ENCODE data around the gene ARHGAP45. TPM values are rescaled to one million over a fixed set of nuclear protein-coding genes. Genes with fewer than 3 reads are reported as not detected.

Gene ARHGAP45
- total and polyA plus RNA-seq, 9 of the 15 experiments (the other 6 are each of a cell fraction or from before 2014, with no cell fraction given), result 0.08 to 22.1 (median 4.2) TPM

DNA sequence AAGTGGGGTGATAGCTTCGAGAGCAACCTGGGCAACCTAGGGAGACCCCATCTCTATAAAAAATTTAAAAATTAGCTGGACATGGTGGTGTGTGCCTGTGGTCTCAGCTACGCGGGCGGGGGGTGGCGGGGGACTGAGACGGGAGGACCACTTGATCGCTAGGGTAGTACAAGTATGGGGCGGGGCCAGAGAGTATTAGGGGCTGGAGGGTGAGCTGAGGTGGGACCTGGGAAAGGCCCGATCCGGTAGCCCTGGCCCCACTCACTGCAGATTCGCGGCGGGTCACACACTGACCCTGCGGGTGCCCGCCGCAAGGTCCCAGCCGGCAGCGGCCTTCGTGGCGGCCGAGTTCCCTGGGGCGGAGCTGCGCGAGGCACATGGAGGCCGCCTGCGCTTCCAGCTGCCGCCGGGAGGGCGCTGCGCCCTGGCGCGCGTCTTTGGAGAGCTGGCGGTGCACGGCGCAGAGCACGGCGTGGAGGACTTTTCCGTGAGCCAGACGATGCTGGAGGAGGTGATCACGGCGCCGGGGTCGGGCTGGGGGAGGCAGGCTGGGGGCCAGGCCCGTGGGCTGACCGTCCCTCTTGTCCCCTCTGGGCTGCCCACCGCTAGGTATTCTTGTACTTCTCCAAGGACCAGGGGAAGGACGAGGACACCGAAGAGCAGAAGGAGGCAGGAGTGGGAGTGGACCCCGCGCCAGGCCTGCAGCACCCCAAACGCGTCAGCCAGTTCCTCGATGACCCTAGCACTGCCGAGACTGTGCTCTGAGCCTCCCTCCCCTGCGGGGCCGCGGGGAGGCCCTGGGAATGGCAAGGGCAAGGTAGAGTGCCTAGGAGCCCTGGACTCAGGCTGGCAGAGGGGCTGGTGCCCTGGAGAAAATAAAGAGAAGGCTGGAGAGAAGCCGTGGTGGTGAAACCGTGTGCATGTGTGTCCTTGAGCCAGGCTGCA is 2.0 kb upstream of the ARHGAP45 start (continued):
- TF ChIP-seq TEAD4 (IDR thresholded peaks at IDR 0.05; ENCODE audit: low read length) (no peak), TEAD4 (CRISPR knock-in tag; IDR thresholded peaks at IDR 0.05; ENCODE audit: borderline replicate concordance) (no peak), RBM14 (IDR thresholded peaks at IDR 0.05; ENCODE audit: borderline replicate concordance, insufficient read depth, low read depth, low read length) (0 out of 2 replicates have a peak, but pooled peaks have one; percentile 66), ZNF408 (CRISPR knock-in tag; IDR thresholded peaks at IDR 0.05; ENCODE audit: low read depth) (no peak), PCBP1 (IDR thresholded peaks at IDR 0.05; ENCODE audit: low read depth, low read length, poor library complexity, severe bottlenecking) (peak; percentile 12), NRF1 (conservative IDR thresholded peaks at IDR 0.05 in 1 of 2, IDR thresholded peaks at IDR 0.05 in 1 of 2) (peak; percentile 78 to 81), CC2D1A (IDR thresholded peaks at IDR 0.05) (no peak), RAD21 (CRISPR knock-in tag; conservative IDR thresholded peaks at IDR 0.05 in 1 of 2, IDR thresholded peaks at IDR 0.05 in 1 of 2) (0 out of 4 replicates have a peak, but pooled peaks of 1 of the 2 experiments have one; percentile 27), ZNF277 (CRISPR knock-in tag; IDR thresholded peaks at IDR 0.05; ENCODE audit: borderline replicate concordance) (no peak), MXI1 (IDR thresholded peaks at IDR 0.05; ENCODE audit: low read depth, low read length) (no peak), RB1 (IDR thresholded peaks at IDR 0.05; ENCODE audit: low read depth) (peak; percentile 40; the same call in 1 of the 2 replicates), L3MBTL2 (IDR thresholded peaks at IDR 0.05) (peak; percentile 90)
- TF ChIP-seq, protein P1, sequence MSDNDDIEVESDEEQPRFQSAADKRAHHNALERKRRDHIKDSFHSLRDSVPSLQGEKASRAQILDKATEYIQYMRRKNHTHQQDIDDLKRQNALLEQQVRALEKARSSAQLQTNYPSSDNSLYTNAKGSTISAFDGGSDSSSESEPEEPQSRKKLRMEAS (CRISPR knock-in tag; IDR thresholded peaks at IDR 0.05), result peak; percentile 79
- TF ChIP-seq, protein P2, sequence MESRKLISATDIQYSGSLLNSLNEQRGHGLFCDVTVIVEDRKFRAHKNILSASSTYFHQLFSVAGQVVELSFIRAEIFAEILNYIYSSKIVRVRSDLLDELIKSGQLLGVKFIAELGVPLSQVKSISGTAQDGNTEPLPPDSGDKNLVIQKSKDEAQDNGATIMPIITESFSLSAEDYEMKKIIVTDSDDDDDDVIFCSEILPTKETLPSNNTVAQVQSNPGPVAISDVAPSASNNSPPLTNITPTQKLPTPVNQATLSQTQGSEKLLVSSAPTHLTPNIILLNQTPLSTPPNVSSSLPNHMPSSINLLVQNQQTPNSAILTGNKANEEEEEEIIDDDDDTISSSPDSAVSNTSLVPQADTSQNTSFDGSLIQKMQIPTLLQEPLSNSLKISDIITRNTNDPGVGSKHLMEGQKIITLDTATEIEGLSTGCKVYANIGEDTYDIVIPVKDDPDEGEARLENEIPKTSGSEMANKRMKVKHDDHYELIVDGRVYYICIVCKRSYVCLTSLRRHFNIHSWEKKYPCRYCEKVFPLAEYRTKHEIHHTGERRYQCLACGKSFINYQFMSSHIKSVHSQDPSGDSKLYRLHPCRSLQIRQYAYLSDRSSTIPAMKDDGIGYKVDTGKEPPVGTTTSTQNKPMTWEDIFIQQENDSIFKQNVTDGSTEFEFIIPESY (CRISPR knock-in tag; IDR thresholded peaks at IDR 0.05), result peak; percentile 94
- TF ChIP-seq, protein P3, sequence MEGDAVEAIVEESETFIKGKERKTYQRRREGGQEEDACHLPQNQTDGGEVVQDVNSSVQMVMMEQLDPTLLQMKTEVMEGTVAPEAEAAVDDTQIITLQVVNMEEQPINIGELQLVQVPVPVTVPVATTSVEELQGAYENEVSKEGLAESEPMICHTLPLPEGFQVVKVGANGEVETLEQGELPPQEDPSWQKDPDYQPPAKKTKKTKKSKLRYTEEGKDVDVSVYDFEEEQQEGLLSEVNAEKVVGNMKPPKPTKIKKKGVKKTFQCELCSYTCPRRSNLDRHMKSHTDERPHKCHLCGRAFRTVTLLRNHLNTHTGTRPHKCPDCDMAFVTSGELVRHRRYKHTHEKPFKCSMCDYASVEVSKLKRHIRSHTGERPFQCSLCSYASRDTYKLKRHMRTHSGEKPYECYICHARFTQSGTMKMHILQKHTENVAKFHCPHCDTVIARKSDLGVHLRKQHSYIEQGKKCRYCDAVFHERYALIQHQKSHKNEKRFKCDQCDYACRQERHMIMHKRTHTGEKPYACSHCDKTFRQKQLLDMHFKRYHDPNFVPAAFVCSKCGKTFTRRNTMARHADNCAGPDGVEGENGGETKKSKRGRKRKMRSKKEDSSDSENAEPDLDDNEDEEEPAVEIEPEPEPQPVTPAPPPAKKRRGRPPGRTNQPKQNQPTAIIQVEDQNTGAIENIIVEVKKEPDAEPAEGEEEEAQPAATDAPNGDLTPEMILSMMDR (IDR thresholded peaks at IDR 0.05 in 2 of 3, conservative IDR thresholded peaks at IDR 0.05 in 1 of 3; ENCODE audit: insufficient read depth in 2 of 3, low read depth in 1 of 3, low read length in 3 of 3), result peak; percentile 46 to 66 (median 52); a peak in 5 of 6 replicates
